Measurements from ENCODE around the gene PUSL1.

PUSL1 gene

DNA sequence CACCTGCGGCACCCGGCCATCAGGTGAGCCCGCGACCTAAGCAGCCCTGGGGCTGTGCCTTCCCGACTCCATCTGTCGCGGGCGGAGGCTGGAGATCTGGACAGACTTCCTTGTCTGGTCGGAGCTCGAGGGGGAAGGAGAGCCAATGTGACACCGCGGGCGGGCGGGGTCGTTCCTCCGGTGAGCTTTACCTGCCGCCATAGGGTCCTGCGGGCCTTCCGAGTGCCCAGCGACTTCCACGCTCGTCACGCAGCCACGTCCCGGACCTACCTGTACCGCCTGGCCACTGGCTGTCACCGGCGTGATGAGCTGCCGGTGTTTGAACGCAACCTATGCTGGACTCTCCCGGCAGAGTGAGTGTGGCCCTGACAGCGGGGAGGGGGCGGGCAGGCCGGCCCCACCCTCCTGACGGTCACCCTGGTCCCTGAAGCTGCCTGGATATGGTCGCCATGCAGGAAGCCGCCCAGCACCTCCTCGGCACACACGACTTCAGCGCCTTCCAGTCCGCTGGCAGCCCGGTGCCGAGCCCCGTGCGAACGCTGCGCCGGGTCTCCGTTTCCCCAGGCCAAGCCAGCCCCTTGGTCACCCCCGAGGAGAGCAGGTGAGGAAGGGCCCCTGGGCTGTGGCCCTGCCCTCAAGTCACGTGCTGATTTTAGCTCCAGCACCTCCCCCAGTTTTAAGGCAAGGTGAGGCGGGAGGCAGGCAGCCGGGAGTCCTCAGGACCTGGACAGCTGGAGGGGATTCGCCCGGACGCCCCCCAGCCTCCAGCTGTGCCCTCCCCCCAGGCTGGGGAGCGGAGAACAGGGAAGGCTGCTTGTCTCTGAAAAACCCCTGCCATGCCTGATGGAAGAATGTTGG is 1.1 kb downstream of the PUSL1 start (continued):
- TF ChIP-seq, protein P1, sequence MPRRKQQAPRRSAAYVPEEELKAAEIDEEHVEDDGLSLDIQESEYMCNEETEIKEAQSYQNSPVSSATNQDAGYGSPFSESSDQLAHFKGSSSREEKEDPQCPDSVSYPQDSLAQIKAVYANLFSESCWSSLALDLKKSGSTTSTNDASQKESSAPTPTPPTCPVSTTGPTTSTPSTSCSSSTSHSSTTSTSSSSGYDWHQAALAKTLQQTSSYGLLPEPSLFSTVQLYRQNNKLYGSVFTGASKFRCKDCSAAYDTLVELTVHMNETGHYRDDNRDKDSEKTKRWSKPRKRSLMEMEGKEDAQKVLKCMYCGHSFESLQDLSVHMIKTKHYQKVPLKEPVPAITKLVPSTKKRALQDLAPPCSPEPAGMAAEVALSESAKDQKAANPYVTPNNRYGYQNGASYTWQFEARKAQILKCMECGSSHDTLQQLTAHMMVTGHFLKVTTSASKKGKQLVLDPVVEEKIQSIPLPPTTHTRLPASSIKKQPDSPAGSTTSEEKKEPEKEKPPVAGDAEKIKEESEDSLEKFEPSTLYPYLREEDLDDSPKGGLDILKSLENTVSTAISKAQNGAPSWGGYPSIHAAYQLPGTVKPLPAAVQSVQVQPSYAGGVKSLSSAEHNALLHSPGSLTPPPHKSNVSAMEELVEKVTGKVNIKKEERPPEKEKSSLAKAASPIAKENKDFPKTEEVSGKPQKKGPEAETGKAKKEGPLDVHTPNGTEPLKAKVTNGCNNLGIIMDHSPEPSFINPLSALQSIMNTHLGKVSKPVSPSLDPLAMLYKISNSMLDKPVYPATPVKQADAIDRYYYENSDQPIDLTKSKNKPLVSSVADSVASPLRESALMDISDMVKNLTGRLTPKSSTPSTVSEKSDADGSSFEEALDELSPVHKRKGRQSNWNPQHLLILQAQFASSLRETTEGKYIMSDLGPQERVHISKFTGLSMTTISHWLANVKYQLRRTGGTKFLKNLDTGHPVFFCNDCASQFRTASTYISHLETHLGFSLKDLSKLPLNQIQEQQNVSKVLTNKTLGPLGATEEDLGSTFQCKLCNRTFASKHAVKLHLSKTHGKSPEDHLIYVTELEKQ (tag by site-specific recombination; IDR thresholded peaks at IDR 0.05; ENCODE audit: borderline replicate concordance): no peak
- TF ChIP-seq ZFP41 (tag by site-specific recombination; IDR thresholded peaks at IDR 0.05; ENCODE audit: borderline replicate concordance): no peak
- TF ChIP-seq HOXC10 (CRISPR knock-in tag; IDR thresholded peaks at IDR 0.05): no peak
- no peak for TF ChIP-seq ZNF248 (tag by site-specific recombination; IDR thresholded peaks at IDR 0.05)
- TF ChIP-seq, protein P2, sequence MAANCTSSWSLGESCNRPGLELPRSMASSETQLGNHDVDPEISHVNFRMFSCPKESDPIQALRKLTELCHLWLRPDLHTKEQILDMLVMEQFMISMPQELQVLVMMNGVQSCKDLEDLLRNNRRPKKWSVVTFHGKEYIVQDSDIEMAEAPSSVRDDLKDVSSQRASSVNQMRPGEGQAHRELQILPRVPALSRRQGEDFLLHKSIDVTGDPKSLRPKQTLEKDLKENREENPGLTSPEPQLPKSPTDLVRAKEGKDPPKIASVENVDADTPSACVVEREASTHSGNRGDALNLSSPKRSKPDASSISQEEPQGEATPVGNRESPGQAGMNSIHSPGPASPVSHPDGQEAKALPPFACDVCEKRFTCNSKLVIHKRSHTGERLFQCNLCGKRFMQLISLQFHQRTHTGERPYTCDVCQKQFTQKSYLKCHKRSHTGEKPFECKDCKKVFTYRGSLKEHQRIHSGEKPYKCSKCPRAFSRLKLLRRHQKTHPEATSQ (tag by site-specific recombination; IDR thresholded peaks at IDR 0.05): no peak
- TF ChIP-seq, protein P3, sequence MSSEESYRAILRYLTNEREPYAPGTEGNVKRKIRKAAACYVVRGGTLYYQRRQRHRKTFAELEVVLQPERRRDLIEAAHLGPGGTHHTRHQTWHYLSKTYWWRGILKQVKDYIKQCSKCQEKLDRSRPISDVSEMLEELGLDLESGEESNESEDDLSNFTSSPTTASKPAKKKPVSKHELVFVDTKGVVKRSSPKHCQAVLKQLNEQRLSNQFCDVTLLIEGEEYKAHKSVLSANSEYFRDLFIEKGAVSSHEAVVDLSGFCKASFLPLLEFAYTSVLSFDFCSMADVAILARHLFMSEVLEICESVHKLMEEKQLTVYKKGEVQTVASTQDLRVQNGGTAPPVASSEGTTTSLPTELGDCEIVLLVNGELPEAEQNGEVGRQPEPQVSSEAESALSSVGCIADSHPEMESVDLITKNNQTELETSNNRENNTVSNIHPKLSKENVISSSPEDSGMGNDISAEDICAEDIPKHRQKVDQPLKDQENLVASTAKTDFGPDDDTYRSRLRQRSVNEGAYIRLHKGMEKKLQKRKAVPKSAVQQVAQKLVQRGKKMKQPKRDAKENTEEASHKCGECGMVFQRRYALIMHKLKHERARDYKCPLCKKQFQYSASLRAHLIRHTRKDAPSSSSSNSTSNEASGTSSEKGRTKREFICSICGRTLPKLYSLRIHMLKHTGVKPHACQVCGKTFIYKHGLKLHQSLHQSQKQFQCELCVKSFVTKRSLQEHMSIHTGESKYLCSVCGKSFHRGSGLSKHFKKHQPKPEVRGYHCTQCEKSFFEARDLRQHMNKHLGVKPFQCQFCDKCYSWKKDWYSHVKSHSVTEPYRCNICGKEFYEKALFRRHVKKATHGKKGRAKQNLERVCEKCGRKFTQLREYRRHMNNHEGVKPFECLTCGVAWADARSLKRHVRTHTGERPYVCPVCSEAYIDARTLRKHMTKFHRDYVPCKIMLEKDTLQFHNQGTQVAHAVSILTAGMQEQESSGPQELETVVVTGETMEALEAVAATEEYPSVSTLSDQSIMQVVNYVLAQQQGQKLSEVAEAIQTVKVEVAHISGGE (tag by site-specific recombination; conservative IDR thresholded peaks at IDR 0.05; ENCODE audit: low read depth): peak; percentile 91
- TF ChIP-seq SP3 (tag by site-specific recombination; IDR thresholded peaks at IDR 0.05): peak; percentile 53; the same call in 1 of the 2 replicates
- TF ChIP-seq ZBTB7A (tag by site-specific recombination; IDR thresholded peaks at IDR 0.05; ENCODE audit: low read depth): no peak; the same call in 1 of the 2 replicates
- TF ChIP-seq, protein P4, sequence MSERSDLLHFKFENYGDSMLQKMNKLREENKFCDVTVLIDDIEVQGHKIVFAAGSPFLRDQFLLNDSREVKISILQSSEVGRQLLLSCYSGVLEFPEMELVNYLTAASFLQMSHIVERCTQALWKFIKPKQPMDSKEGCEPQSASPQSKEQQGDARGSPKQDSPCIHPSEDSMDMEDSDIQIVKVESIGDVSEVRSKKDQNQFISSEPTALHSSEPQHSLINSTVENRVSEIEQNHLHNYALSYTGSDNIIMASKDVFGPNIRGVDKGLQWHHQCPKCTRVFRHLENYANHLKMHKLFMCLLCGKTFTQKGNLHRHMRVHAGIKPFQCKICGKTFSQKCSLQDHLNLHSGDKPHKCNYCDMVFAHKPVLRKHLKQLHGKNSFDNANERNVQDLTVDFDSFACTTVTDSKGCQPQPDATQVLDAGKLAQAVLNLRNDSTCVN (tag by site-specific recombination; optimal IDR thresholded peaks at IDR 0.05): no peak
- TF ChIP-seq ZBTB20 (tag by site-specific recombination; IDR thresholded peaks at IDR 0.05): no peak
- TF ChIP-seq, protein P5, sequence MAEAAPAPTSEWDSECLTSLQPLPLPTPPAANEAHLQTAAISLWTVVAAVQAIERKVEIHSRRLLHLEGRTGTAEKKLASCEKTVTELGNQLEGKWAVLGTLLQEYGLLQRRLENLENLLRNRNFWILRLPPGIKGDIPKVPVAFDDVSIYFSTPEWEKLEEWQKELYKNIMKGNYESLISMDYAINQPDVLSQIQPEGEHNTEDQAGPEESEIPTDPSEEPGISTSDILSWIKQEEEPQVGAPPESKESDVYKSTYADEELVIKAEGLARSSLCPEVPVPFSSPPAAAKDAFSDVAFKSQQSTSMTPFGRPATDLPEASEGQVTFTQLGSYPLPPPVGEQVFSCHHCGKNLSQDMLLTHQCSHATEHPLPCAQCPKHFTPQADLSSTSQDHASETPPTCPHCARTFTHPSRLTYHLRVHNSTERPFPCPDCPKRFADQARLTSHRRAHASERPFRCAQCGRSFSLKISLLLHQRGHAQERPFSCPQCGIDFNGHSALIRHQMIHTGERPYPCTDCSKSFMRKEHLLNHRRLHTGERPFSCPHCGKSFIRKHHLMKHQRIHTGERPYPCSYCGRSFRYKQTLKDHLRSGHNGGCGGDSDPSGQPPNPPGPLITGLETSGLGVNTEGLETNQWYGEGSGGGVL (tag by site-specific recombination; IDR thresholded peaks at IDR 0.05): no peak; the same call in 1 of the 2 replicates
- no peak for TF ChIP-seq ZNF174 (tag by site-specific recombination; IDR thresholded peaks at IDR 0.05)
- no peak for TF ChIP-seq ZNF157 (tag by site-specific recombination; IDR thresholded peaks at IDR 0.05)
- no peak for TF ChIP-seq ZNF654 (tag by site-specific recombination; IDR thresholded peaks at IDR 0.05; ENCODE audit: low read depth)
- no peak for TF ChIP-seq ZNF548 (tag by site-specific recombination; IDR thresholded peaks at IDR 0.05)
- TF ChIP-seq, protein P6, sequence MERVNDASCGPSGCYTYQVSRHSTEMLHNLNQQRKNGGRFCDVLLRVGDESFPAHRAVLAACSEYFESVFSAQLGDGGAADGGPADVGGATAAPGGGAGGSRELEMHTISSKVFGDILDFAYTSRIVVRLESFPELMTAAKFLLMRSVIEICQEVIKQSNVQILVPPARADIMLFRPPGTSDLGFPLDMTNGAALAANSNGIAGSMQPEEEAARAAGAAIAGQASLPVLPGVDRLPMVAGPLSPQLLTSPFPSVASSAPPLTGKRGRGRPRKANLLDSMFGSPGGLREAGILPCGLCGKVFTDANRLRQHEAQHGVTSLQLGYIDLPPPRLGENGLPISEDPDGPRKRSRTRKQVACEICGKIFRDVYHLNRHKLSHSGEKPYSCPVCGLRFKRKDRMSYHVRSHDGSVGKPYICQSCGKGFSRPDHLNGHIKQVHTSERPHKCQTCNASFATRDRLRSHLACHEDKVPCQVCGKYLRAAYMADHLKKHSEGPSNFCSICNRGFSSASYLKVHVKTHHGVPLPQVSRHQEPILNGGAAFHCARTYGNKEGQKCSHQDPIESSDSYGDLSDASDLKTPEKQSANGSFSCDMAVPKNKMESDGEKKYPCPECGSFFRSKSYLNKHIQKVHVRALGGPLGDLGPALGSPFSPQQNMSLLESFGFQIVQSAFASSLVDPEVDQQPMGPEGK (tag by site-specific recombination; IDR thresholded peaks at IDR 0.05): peak; percentile 89
- TF ChIP-seq, protein P7, sequence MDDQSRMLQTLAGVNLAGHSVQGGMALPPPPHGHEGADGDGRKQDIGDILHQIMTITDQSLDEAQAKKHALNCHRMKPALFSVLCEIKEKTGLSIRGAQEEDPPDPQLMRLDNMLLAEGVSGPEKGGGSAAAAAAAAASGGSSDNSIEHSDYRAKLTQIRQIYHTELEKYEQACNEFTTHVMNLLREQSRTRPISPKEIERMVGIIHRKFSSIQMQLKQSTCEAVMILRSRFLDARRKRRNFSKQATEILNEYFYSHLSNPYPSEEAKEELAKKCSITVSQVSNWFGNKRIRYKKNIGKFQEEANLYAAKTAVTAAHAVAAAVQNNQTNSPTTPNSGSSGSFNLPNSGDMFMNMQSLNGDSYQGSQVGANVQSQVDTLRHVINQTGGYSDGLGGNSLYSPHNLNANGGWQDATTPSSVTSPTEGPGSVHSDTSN (CRISPR knock-in tag; IDR thresholded peaks at IDR 0.05): no peak
- TF ChIP-seq, protein P8, sequence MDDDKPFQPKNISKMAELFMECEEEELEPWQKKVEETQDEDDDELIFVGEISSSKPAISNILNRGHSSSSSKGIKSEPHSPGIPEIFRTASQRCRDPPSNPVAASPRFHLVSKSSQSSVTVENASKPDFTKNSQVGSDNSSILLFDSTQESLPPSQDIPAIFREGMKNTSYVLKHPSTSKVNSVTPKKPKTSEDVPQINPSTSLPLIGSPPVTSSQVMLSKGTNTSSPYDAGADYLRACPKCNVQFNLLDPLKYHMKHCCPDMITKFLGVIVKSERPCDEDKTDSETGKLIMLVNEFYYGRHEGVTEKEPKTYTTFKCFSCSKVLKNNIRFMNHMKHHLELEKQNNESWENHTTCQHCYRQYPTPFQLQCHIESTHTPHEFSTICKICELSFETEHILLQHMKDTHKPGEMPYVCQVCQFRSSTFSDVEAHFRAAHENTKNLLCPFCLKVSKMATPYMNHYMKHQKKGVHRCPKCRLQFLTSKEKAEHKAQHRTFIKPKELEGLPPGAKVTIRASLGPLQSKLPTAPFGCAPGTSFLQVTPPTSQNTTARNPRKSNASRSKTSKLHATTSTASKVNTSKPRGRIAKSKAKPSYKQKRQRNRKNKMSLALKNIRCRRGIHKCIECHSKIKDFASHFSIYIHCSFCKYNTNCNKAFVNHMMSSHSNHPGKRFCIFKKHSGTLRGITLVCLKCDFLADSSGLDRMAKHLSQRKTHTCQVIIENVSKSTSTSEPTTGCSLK (tag by site-specific recombination; IDR thresholded peaks at IDR 0.05): no peak
- TF ChIP-seq EGR2 (tag by site-specific recombination; IDR thresholded peaks at IDR 0.05; ENCODE audit: low read depth): no peak
- no peak for TF ChIP-seq ZNF114 (tag by site-specific recombination; IDR thresholded peaks at IDR 0.05)
- no peak for TF ChIP-seq ZNF366 (tag by site-specific recombination; conservative IDR thresholded peaks at IDR 0.05)

All from HEK293 (cell line).